ENCODE data around the gene PTPRT.

GRCh38 chr20:42714298-42715141 lies 475.2 kb downstream of the PTPRT start:
- TF ChIP-seq FOXM1 (IDR thresholded peaks at IDR 0.05; ENCODE audit: borderline replicate concordance): no peak
- TF ChIP-seq HDGF (IDR thresholded peaks at IDR 0.05; ENCODE audit: borderline replicate concordance): no peak
- TF ChIP-seq CTBP1 (IDR thresholded peaks at IDR 0.05; ENCODE audit: borderline replicate concordance): no peak
- TF ChIP-seq FOXK2 (IDR thresholded peaks at IDR 0.05): no peak
- TF ChIP-seq TARDBP (IDR thresholded peaks at IDR 0.05): no peak
- no peak for TF ChIP-seq SP1 (IDR thresholded peaks at IDR 0.05)
- no peak for TF ChIP-seq ELF4 (IDR thresholded peaks at IDR 0.05)
- no peak for TF ChIP-seq ZNF384 (IDR thresholded peaks at IDR 0.05)
- TF ChIP-seq BHLHE40 (IDR thresholded peaks at IDR 0.05; ENCODE audit: borderline replicate concordance): no peak
- no peak for TF ChIP-seq FOXA1 (IDR thresholded peaks at IDR 0.05)
- no peak for TF ChIP-seq SUZ12 (IDR thresholded peaks at IDR 0.05)
